Right ventricle myocardium inferior (tissue), 1 donor: ENCODE results near the gene HIVEP1. TPM values are rescaled to one million over a fixed set of nuclear protein-coding genes. Genes with fewer than 3 reads are reported as not detected.
A peak's percentile ranks its signal among the peaks of the same experiment; 100 is the strongest.
"Not testable (repeated sequence)": the region's sequence is repeated elsewhere in the genome, so short reads cannot be mapped to it uniquely, and the experiment has no call there.

Experiments used
- ATAC-seq: fragments of 200-7000 bp; cut with Tn5 transposase; one replicate; pipeline ENCODE4 v1.9.1; 2020; ENCODE audit warnings: mild to moderate bottlenecking, moderate library complexity
- DNase-seq: peaks from one replicate; pipeline ENCODE4 v3.0.0; 2021; ENCODE audit errors: missing footprints
- intact Hi-C: fragments of 100-400 bp; cut with DNase I; formaldehyde crosslinking; loops from one replicate; pipeline ENCODE4 v1.11.0; 2022
- total RNA-seq: library from RNA; stranded (reverse); fragmentation: NEBNext Ultra II Directional; extraction: Animal tissue kit (Norgen Biotek cat#: 25700); gene quantifications from one replicate; pipeline ENCODE4 v1.2.1, GENCODE V29; 2021
- donor health status: DM: no; HTN: yes; CAD: no; lungs with severe emphysema.

The HIVEP1 gene
- total RNA-seq, 1 donor from 2014 or later: 8.3 TPM

DNA sequence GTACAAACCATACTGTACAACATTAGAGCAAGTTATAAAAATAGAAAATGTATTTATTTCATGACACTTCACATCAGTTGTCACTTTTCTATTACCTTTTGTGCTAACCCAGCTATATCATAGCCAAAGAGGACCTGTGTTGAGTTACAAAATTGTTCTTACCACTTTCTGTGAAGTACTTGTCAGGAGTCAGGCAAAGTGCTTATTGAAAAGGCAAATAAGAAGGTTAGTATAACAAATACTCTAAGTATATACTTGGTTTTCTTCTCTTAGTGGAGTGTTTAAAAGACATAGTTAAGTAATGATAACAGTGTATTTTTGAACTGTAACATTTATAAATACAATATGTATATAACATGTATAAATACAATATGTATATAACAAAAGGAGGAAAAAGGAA is 88.9 kb downstream of the HIVEP1 start:
- no peak for DNase-seq
- no peak for ATAC-seq
- intact Hi-C loops: no loop called here

GRCh38 chr6:12101653-12102312 is 89.7 kb downstream of the HIVEP1 start:
- DNase-seq (no peak), ATAC-seq (no peak)
- intact Hi-C loops: no loop called here

DNA sequence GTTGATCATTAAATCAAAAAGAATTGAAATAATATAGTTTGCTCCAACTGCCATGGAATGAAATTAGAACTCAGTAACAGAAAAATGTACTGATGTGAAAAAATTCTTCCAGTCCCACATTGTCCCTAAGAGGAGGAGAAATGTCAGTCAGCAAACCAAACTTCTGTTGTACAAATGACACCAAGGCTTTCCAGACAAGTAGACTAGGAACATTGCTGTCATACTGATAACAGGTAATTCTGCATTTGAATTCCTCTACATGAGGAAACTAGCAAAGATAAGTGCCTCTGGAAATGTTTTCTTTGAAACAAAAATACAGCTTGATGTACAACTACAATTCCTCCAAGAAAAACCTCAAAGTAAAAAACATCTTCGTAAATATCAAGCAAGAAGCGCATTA is 90.2 kb downstream of the HIVEP1 start:
- no peak for DNase-seq
- ATAC-seq: no peak
- intact Hi-C loops: no loop called here

GRCh38 chr6:12103158-12103557 is 91.0 kb downstream of the HIVEP1 start:
- DNase-seq: no peak
- intact Hi-C loops: no loop called here
- peak; percentile 60 for ATAC-seq

DNA sequence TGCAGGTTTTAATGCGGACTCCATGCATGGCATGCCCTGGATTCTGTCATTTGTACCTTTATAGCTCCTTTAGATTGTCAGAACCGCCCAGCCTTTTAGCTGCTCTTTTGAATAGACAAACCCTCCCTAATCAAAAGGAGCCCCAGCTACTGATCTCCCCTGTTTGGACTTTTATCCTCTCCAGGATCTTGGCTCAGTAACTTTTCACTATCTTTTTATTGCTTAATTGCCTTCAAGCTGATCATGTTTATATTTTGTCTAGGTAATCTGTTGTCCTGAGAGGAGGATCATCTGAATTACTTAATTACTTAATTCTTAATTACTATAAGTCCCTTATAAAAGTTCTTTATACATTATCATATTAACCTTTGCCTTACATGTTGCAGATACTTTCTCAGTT is 93.2 kb downstream of the HIVEP1 start:
- intact Hi-C loops: no loop called here
- DNase-seq (no peak), ATAC-seq (no peak)

- intact Hi-C loops, DNase-seq, ATAC-seq: not testable (repeated sequence)
Observed at GRCh38 chr6:12108376-12108775, 96.3 kb downstream of the HIVEP1 start.

- no peak for DNase-seq
- intact Hi-C loops: no loop called here
- no peak for ATAC-seq
Observed at GRCh38 chr6:12110523-12111362, 98.6 kb downstream of the HIVEP1 start.

DNA sequence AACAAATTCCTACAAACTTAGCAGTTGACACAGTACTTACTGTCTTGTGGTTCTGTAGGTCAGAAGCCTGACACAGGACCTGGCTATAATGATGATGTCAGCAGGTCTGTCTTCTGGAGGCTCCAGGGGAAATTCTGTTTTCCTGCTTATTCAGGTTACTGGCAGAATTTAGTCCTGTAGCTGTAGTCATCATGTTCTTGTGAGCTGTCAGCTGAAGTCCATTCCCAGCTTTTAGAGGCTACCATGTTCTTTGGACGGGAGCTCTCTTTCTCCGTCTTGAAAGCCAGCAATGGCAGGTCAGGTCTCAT is 99.2 kb downstream of the HIVEP1 start:
- ATAC-seq: no peak
- intact Hi-C loops: no loop called here
- DNase-seq: no peak

DNA sequence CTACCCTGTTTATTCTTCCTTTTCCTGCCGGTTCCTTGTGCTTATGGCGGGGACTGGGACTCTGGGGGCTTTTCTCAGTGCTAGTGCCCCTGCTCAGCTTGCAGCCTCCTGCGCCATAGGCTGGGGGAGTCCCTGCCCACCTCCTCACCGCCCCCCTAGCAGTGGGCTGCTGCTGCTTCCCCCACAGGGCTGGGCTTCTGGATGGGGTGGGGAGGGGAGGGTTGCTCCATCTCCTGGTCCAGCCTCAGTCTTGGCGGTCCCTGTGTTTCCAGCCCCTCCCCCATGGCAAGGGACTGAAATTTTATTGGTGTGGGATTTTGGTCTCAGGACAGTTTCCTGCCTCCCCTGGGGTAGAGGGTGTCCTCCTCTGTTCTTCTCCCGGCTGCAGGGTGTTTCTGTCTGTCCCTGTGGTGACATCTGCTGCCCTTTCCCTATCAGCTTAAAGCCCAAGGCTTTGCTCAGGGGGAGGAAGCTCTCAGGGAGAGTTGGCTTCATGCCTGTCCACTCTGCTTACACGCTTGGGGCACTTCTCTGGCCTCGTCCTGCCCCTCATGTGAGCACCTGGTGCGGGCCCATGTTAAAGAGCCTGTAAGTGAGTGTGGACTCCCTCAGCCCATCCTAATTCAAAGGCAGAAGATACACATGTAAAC is 100.6 kb downstream of the HIVEP1 start:
- ATAC-seq (peak; percentile 54), DNase-seq (no peak)
- intact Hi-C loops: no loop called here

- intact Hi-C loops: no loop called here
- peak; percentile 8 for ATAC-seq
Observed at GRCh38 chr6:12113190-12113577, 101.1 kb downstream of the HIVEP1 start.

DNA sequence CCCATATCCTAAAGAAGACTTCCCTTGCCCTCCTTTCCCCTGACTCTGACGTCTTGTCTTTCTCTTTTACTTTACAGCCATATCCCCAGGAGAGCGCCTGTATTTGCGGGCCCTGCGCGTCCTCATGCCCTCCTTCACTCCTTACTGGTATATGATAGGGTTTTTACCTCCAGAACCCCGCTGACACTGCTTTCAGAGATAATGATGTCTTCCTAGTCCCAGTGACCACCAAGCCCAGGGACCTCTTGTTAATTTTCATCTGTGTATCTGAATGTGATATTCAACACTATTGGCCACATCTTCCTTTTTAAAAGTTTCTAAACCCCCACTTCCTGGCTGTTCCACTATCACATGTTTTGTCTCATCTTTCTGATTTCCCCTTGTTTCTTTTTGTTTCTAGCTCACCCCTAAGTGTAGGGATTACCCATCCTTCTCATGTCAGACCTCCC is 102.0 kb downstream of the HIVEP1 start:
- intact Hi-C loops: no loop called here
- ATAC-seq (no peak), DNase-seq (no peak)

More at GRCh38 chr6:12113190-12113577, 101.1 kb downstream of the HIVEP1 start:
- no peak for DNase-seq

GRCh38 chr6:12115001-12115400 is 102.9 kb downstream of the HIVEP1 start:
- intact Hi-C loops: no loop called here
- ATAC-seq (no peak), DNase-seq (no peak)

DNA sequence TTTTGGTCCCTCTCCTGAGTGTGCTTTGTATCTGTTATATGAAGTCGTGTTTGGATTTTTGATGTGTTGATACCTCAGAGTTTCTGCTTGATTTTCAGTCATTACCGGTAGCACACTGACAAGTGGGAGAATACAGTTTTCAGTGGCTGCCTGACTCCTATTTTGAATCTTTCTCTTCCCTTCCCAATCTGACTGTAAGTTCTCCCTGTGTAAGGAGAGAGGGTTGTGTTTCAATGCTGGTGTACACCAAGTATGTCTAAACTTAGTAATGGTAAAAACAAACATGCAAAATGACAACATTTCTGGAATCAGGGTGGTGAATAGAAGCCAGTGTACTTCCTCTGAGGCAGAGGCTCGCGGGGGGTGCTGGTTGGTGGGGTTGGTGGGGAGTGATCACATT is 103.4 kb downstream of the HIVEP1 start:
- intact Hi-C loops: no loop called here
- DNase-seq: no peak
- ATAC-seq: no peak

GRCh38 chr6:12116264-12116800 is 104.2 kb downstream of the HIVEP1 start:
- DNase-seq (no peak), ATAC-seq (no peak)
- intact Hi-C loops: no loop called here

DNA sequence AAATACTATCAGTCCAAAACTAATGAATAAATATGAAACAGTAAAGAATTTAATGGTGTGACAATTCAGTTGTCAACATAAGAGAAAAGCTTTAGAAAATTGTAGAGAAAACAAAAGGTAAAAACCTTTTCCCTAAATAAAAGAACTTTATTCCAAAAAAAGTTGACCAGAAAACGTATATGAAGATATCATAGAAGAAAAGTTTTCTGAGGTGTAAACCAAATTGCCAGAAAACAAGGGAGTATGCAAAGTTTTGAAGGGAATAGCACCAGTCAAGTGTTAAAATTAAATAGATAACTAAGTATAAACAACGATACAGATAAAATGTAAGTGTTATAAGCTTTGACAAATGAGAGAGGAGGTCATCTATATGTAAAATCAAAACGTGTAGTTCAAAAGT is 104.9 kb downstream of the HIVEP1 start:
- ATAC-seq (no peak), DNase-seq (no peak)
- intact Hi-C loops: no loop called here

DNA sequence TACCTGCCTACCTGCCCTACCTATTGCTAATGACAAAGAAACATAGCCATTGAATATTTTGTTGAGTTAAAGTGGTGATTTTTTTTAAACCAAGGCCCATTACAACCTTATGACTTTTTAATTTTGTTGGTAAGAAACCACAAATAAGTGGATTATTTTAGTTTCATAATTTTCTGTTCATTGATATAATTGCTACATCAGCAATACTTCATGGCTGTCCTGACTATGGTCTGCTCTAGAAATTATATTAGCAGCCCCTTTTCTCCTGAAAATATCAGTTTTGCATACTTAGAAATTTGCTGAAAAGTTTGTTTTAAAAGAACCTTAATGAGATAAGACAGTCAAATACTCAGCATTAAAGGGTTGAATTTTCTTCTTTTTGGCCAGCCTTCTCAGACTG is 106.5 kb downstream of the HIVEP1 start:
- intact Hi-C loops: no loop called here
- DNase-seq (no peak), ATAC-seq (no peak)

DNA sequence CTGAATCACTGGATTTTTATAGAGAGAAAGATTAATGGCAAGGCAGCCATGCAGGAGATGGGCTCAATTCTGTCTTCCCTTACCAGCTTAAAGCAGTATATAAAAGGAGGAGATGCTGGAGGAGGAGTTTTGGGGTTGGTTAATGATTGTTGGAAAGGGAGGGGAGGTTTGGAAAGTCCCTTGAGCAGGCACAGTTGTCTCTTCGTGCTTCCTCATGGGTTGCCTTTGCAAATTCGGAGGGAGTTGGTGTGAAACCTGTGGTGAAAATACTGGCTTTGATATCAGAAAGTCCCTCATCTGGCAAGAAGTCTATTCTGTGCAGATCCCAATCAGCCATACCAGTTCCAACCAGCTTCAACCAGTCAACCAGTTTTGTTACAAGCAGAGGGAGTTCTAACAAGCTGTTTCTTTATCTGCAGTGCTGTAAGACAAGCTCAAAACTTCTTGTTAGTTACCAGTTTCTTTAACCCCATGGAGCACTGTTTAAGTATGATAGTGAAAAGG is 107.0 kb downstream of the HIVEP1 start:
- no peak for ATAC-seq
- intact Hi-C loops: no loop called here
- DNase-seq: no peak

- intact Hi-C loops: no loop called here
- ATAC-seq: no peak
- DNase-seq: no peak
Observed at GRCh38 chr6:12125396-12125795, 113.3 kb downstream of the HIVEP1 start.

DNA sequence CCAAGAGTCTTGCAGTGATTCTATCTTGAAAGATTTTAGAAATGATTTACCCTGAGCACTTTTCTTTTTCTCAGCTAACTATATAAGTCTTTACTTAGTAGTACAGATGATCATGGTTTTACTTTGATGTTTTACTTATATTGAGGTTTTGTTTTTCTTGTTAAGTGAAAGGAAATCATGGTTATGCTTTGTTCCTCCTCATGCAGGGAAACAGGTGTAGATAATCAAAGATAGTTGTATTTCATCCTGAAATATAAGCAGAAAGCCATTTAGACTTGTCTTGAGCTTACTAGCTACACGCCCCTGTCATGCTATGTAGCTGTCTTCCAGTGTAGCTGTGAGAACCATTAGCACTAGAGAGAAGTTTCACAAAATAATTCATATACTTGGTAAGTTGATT is 113.9 kb downstream of the HIVEP1 start:
- ATAC-seq (no peak), DNase-seq (no peak)
- intact Hi-C loops: no loop called here

DNA sequence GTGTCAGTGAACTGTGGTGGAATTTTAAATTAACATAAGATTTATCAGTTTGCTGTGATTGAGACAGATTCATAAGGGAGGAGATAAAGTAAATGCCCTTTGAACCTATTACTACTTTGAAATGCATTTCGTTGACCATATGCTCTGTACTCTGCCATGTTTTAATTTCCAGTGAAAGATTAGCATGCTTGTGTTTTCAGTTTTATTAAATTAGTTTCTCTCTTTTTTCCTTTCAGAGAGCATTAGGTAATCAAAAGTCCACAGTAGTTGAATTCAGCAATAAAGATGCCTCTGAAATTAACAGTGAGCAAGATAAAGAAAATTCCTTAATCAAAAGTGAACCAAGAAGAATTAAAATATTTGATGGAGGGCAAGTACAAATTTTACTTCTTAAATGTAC is 117.4 kb downstream of the HIVEP1 start:
- ATAC-seq (no peak), DNase-seq (no peak)
- intact Hi-C loops: no loop called here
